GM13976 (cell line): ENCODE measurements around the gene GOLGA5.
"Not testable (repeated sequence)": the region's sequence is repeated elsewhere in the genome, so short reads cannot be mapped to it uniquely, and the experiment has no call there.

Experiments
- DNase-seq: peaks from one replicate; pipeline ENCODE4 v3.0.0; 2012; ENCODE audit warnings: low spot score
- CTCF ChIP-seq: IDR thresholded peaks from 2 replicates; pipeline ENCODE4 v1.5.1; 2012; ENCODE audit warnings: borderline replicate concordance, mild to moderate bottlenecking; ENCODE audit not compliant: insufficient read depth; ENCODE audit errors: extremely low read depth, missing control alignments, control extremely low read depth
- in situ Hi-C: fragments of 300-500 bp; cut with MboI; formaldehyde crosslinking; loops from one replicate; pipeline ENCODE4 v1.12.0; 2022; ENCODE audit warnings: low sequenced_read_pairs, mixed read lengths, inconsistent platforms; ENCODE audit not compliant: unreplicated experiment

Gene GOLGA5

GRCh38 chr14:92800012-92800411, 5.9 kb downstream of the GOLGA5 start:
- DNase-seq = no peak
- no peak for TF ChIP-seq CTCF
- in situ Hi-C loops = no loop called here

- in situ Hi-C loops = no loop called here
- no peak for DNase-seq
- TF ChIP-seq CTCF = no peak
Measured at GRCh38 chr14:92800525-92800924, 6.4 kb downstream of the GOLGA5 start.

- in situ Hi-C loops = no loop called here
- no peak for DNase-seq
- TF ChIP-seq CTCF = no peak
Measured at GRCh38 chr14:92801917-92802316, 7.8 kb downstream of the GOLGA5 start.

GRCh38 chr14:92802678-92803077, 8.6 kb downstream of the GOLGA5 start:
- no peak for DNase-seq
- in situ Hi-C loops = no loop called here
- TF ChIP-seq CTCF = no peak

GRCh38 chr14:92813201-92813600, 19.1 kb downstream of the GOLGA5 start:
- TF ChIP-seq CTCF = no peak
- in situ Hi-C loops = no loop called here
- no peak for DNase-seq

- DNase-seq = no peak
- in situ Hi-C loops = no loop called here
- no peak for TF ChIP-seq CTCF
Measured at GRCh38 chr14:92819011-92819597, 25.0 kb downstream of the GOLGA5 start.

- in situ Hi-C loops, DNase-seq: not testable (repeated sequence)
Measured at GRCh38 chr14:92819680-92820535, 25.8 kb downstream of the GOLGA5 start.

GRCh38 chr14:92820536-92820840, 26.4 kb downstream of the GOLGA5 start:
- DNase-seq, in situ Hi-C loops: not testable (repeated sequence)
